AG09309 (cell line): ENCODE data around the gene PLSCR2.
A peak's percentile ranks its signal among the peaks of the same experiment; 100 is the strongest.

ENCODE experiments used
- DNase-seq: peaks from one replicate; pipeline ENCODE4 v3.0.0-alpha.2; 2010; ENCODE audit warnings: low read depth
- H3K4me3 ChIP-seq: 2 replicates; pipeline ENCODE4 v1.5.1; 2011; ENCODE audit warnings: mild to moderate bottlenecking, low read depth, low read length, moderate library complexity; ENCODE audit not compliant: control insufficient read depth
- TF ChIP-seq, protein P1 (sequence below): IDR thresholded peaks from 2 replicates; pipeline ENCODE4 v1.5.1; 2011; ENCODE audit warnings: mild to moderate bottlenecking, low read depth, low read length, inconsistent platforms; ENCODE audit not compliant: insufficient read depth, control insufficient read depth; ENCODE audit errors: missing control alignments

Gene PLSCR2

DNA sequence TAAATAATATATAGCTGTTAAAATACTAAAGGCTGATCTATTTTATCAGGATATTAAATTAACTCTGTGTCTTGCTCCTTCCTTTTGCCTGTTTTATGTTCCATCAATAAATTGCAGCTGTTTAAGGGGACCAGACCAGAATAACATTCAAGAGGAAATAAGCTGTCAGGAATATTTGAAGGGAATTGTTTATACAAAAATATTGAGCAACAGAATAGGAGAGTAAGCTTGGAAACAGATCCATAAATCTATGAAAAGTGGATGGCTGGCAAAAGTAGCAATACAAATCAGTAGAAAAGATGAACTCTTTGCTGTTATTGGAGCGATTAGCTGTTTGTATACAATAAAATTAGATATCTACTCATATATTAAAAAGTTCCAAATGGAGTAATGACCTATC, 36.2 kb upstream of the PLSCR2 start:
- no peak overlapping the region for H3K4me3 ChIP-seq
- DNase-seq, result no peak
- TF ChIP-seq, protein P1, sequence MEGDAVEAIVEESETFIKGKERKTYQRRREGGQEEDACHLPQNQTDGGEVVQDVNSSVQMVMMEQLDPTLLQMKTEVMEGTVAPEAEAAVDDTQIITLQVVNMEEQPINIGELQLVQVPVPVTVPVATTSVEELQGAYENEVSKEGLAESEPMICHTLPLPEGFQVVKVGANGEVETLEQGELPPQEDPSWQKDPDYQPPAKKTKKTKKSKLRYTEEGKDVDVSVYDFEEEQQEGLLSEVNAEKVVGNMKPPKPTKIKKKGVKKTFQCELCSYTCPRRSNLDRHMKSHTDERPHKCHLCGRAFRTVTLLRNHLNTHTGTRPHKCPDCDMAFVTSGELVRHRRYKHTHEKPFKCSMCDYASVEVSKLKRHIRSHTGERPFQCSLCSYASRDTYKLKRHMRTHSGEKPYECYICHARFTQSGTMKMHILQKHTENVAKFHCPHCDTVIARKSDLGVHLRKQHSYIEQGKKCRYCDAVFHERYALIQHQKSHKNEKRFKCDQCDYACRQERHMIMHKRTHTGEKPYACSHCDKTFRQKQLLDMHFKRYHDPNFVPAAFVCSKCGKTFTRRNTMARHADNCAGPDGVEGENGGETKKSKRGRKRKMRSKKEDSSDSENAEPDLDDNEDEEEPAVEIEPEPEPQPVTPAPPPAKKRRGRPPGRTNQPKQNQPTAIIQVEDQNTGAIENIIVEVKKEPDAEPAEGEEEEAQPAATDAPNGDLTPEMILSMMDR, result no peak

DNA sequence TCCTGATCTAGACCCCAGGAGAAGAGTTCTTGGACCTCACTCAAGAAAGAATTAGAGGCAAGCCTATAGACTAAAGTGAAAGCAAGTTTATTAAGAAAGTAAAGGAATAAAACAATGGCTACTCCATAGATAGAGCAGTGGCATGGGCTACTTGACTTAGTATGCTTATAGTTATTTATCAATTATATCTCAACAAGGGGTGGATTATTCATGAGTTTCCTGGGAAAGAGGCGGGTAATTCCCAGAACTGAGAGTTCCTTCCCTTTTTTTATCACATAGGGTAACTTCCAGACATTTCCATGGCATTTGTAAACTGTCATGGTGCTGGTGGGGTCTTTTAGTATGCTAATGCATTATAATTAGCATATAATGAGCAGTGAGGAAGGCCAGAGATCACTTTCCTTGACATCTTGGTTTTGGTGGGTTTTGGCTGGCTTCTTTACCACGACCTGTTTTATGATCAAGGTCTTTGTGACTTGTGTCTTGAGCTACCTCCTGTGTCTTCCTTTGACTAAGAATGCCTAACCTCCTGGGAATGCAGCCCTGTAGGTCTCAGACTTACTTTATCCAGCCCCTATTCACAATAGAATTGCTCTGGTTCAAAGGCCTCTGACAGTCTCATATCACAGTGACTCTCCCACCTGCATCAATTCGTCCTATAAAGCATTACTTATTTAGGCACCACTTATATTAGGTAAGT, 35.3 kb upstream of the PLSCR2 start:
- TF ChIP-seq, protein P1, result no peak
- H3K4me3 ChIP-seq, result no peak overlapping the region
- no peak for DNase-seq

DNA sequence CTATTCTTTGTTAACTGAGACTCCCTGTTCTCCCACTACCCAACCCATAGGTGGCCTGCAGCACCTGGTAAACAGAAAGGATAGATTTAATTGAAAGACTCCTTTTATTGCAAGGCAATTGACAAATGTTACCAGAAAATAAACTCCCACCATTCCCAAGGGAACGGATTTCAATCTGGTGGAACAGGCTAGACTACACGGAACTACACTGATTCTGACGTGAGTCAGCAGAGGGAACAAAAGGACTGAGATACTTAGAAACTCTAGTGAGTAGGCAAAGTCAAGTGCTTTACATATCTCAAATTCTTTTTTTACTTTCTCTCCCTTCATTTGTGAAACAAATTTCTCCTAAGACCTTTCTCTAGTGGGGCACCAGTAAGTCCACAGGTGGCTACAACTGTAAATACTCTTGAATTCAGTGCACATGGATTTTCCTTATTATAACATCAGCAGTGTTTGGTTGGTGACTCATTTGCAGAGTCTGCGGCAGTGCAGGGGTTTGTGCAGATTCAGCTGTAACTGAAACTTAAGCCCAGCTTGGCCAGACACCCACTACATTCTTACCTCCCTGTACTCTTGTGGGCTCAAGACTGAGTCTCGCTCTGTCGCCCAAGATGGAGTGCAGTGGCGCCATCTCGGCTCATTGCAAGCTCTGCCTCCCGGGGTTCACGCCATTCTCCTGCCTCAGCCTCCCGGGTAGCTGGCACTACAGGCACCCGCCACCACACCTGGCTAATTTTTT, 34.3 kb upstream of the PLSCR2 start:
- no peak overlapping the region for H3K4me3 ChIP-seq
- peak; percentile 63 for DNase-seq
- TF ChIP-seq, protein P1, result no peak

DNA sequence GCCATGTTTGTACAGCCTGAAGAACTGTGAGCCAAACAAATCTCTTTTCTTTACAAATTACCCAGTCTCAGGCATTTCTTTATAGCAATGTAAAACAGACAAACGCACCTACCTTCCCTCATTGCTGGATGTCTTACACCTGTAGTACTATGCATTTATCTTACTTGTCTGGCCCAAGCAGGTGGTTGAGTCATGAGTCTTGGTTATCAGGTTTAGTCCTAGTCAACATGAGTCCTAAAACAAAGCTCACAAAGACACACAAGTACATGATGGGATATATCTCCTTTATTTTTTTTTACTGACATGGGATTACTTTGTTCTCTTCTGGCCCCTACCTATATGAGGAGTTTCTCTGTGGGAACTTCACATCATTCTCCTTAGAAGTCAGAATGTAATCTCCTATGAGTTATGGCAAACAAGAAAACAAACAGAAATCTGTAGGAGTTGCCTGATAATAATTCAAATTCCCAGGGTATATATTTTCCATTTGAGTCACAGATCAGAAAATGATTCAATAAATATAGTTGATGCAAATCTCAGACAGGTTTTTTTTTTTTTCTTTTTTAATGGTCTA, 33.6 kb upstream of the PLSCR2 start:
- H3K4me3 ChIP-seq, result no peak overlapping the region
- TF ChIP-seq, protein P1, result no peak
- no peak for DNase-seq

DNA sequence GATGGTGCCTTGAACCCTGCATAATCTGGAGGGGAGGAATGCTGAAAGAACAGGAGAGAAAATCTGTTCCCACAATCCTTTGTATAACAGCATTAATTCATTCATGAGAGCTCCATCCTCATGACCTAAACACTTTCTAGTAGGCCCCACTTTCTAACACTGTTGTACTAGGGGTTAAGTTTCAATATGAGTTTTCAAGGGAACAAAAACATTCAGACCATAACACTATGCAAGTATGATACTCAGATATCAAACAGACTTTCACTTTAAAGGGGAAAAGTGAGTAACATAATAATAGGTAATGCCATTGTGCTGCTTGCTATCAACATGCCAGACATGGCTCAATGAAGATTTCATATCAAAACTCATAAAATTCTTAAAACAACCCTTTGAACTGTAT, 32.4 kb upstream of the PLSCR2 start:
- TF ChIP-seq, protein P1, result no peak
- no peak overlapping the region for H3K4me3 ChIP-seq
- DNase-seq, result no peak

DNA sequence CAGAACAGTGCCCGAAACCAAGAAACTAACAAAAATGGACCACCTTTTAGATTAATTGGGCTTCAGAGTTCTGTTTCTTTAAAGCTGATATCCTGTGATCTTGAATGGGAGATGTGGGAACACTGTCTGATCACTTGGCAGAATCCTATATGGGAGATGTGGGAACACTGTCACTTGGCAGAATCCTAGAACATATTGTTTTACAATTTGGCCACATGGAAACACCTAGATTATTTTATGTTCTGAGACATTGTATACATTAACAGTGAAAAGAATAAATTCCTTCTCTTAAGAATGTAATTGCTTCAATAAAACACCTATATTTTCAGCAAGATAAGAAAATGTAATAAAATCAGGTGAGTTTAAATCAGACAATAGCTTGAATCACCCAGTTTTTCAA, 30.3 kb upstream of the PLSCR2 start:
- no peak for DNase-seq
- H3K4me3 ChIP-seq, result no peak overlapping the region
- TF ChIP-seq, protein P1, result no peak
